HG02610 (cell line): ENCODE data around the gene CAMK1D.

Source experiments
- ATAC-seq: cut with Tn5 transposase; IDR thresholded peaks from one replicate; pipeline ENCODE4 v1.9.1; 2021; ENCODE audit warnings: mild to moderate bottlenecking, moderate library complexity; ENCODE audit not compliant: unreplicated experiment

Gene CAMK1D

GRCh38 chr10:12639996-12640944, 290.9 kb downstream of the CAMK1D start:
- no peak for ATAC-seq

- no peak for ATAC-seq
Measured at GRCh38 chr10:12642036-12642435, 292.7 kb downstream of the CAMK1D start.

GRCh38 chr10:12643279-12643678, 293.9 kb downstream of the CAMK1D start:
- ATAC-seq, result no peak

- ATAC-seq, result no peak
Measured at GRCh38 chr10:12644380-12645144, 295.2 kb downstream of the CAMK1D start.

- no peak for ATAC-seq
Measured at GRCh38 chr10:12645449-12645848, 296.1 kb downstream of the CAMK1D start.

- no peak for ATAC-seq
Measured at GRCh38 chr10:12649012-12649584, 299.8 kb downstream of the CAMK1D start.

GRCh38 chr10:12650122-12650521, 300.8 kb downstream of the CAMK1D start:
- ATAC-seq, result no peak

- no peak for ATAC-seq
Measured at GRCh38 chr10:12650538-12651298, 301.4 kb downstream of the CAMK1D start.

- no peak for ATAC-seq
Measured at GRCh38 chr10:12655940-12656339, 306.6 kb downstream of the CAMK1D start.

GRCh38 chr10:12656518-12657142, 307.3 kb downstream of the CAMK1D start:
- ATAC-seq, result no peak

GRCh38 chr10:12657489-12657888, 308.1 kb downstream of the CAMK1D start:
- ATAC-seq, result no peak

GRCh38 chr10:12658526-12658925, 309.2 kb downstream of the CAMK1D start:
- no peak for ATAC-seq

- no peak for ATAC-seq
Measured at GRCh38 chr10:12659706-12660105, 310.4 kb downstream of the CAMK1D start.

- ATAC-seq, result no peak
Measured at GRCh38 chr10:12660812-12661211, 311.5 kb downstream of the CAMK1D start.

- ATAC-seq, result no peak
Measured at GRCh38 chr10:12661671-12662070, 312.3 kb downstream of the CAMK1D start.

- ATAC-seq, result no peak
Measured at GRCh38 chr10:12663863-12664262, 314.5 kb downstream of the CAMK1D start.

- ATAC-seq, result no peak
Measured at GRCh38 chr10:12665501-12665900, 316.2 kb downstream of the CAMK1D start.

GRCh38 chr10:12667052-12667451, 317.7 kb downstream of the CAMK1D start:
- ATAC-seq, result no peak

GRCh38 chr10:12668634-12669033, 319.3 kb downstream of the CAMK1D start:
- ATAC-seq, result no peak

GRCh38 chr10:12670004-12670403, 320.7 kb downstream of the CAMK1D start:
- no peak for ATAC-seq
